Measurements from ENCODE around the gene PTPRG.

DNA sequence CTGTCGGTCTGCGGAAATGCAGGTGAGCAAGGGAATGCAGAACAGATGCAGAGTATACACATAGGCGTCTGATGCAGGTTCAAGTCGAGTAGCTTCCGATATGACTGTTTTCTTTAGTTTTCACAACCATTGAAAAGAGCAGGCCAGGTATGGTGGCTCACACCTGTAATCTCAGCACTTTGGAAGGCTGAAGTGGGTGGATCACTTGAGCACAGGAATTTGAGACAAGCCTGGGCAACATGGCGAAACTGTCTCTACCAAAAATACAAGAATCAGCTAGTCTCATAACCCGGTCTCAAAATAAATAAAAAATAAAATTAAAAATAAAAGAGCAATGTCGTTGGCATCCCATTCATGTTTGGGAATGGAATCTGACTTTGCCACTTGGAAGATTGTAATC is 101.5 kb downstream of the PTPRG start:
- TF ChIP-seq, protein P1, sequence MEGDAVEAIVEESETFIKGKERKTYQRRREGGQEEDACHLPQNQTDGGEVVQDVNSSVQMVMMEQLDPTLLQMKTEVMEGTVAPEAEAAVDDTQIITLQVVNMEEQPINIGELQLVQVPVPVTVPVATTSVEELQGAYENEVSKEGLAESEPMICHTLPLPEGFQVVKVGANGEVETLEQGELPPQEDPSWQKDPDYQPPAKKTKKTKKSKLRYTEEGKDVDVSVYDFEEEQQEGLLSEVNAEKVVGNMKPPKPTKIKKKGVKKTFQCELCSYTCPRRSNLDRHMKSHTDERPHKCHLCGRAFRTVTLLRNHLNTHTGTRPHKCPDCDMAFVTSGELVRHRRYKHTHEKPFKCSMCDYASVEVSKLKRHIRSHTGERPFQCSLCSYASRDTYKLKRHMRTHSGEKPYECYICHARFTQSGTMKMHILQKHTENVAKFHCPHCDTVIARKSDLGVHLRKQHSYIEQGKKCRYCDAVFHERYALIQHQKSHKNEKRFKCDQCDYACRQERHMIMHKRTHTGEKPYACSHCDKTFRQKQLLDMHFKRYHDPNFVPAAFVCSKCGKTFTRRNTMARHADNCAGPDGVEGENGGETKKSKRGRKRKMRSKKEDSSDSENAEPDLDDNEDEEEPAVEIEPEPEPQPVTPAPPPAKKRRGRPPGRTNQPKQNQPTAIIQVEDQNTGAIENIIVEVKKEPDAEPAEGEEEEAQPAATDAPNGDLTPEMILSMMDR (conservative IDR thresholded peaks at IDR 0.05) = no peak
- no peak for TF ChIP-seq ZFX (IDR thresholded peaks at IDR 0.05)
